Upper lobe of left lung (tissue), 4 donors: ENCODE results near the gene CLBA1.
A peak's percentile ranks its signal among the peaks of the same experiment; 100 is the strongest.

Experiments used
- EP300 ChIP-seq, 4 donors: sonication (generic); formaldehyde crosslinking; IDR thresholded peaks; one replicate each; pipeline ENCODE4 v1.5.1; 2017; ENCODE audit warnings: antibody characterized with exemption in 4 of 4, control low read depth in 2 of 4
- POLR2AphosphoS5 ChIP-seq, 2 donors: sonication (generic); formaldehyde crosslinking; IDR thresholded peaks; one replicate each; pipeline ENCODE4 v1.5.1; 2017; ENCODE audit warnings: antibody characterized with exemption in 2 of 2
- TF ChIP-seq, protein P1 (sequence below), 6 experiments: fragments of 450-650 bp in 4 of 6; fragments of 200-600 bp in 2 of 6; sonication (generic) in 2 of 6; IDR thresholded peaks; one replicate each; pipeline ENCODE4 v1.5.1; 2016 to 2019; ENCODE audit warnings: antibody characterized with exemption in 6 of 6

DNA sequence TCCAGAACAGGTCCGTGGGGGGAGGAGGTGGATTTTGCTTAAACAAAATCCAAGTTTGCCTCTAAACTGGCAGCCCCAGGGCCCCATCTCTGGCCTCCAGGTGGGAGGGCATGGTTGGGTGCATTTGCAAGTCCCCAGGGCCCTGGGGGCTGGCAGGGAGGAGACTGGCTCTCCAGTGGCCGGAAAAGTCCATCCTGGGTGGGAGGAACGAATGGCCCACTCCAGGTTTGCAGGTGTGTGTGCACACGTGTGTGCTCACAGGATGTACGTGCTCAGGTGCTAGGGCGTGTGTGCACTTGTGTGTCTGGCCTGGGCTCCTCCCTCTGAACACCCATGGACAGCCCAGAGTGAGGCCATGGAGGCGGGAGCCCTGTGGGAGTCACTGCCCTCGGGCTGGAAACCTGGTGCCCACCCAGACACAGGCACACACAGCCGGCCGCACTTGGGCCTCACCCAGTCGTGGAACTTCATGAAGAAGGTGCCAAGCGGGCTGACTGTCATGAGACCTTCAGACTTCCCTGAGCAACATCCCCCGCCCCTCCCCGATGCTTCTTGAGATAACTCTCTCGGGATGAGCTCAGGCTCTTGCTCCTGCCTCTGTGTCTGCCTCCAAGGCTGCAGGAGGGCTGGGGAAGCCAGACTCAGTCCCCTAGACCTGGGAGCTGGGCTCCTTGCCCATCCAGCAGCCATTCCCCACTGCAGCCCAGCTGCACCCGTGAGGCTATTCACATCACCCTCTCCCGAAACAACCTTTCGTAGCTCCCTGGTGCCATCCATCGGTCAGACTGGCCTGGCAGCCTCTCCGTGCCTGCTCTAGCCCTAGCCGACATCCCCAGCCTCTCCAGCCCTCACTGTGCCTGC, 16.8 kb upstream of the CLBA1 start:
- TF ChIP-seq, protein P1, sequence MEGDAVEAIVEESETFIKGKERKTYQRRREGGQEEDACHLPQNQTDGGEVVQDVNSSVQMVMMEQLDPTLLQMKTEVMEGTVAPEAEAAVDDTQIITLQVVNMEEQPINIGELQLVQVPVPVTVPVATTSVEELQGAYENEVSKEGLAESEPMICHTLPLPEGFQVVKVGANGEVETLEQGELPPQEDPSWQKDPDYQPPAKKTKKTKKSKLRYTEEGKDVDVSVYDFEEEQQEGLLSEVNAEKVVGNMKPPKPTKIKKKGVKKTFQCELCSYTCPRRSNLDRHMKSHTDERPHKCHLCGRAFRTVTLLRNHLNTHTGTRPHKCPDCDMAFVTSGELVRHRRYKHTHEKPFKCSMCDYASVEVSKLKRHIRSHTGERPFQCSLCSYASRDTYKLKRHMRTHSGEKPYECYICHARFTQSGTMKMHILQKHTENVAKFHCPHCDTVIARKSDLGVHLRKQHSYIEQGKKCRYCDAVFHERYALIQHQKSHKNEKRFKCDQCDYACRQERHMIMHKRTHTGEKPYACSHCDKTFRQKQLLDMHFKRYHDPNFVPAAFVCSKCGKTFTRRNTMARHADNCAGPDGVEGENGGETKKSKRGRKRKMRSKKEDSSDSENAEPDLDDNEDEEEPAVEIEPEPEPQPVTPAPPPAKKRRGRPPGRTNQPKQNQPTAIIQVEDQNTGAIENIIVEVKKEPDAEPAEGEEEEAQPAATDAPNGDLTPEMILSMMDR (IDR thresholded peaks at IDR 0.05): peak in 1 of 6 experiments; percentile 44
- TF ChIP-seq POLR2AphosphoS5 (IDR thresholded peaks at IDR 0.05) (no peak), EP300 (IDR thresholded peaks at IDR 0.05) (no peak)
